Upper lobe of right lung (tissue), 1 donor: ENCODE results near the gene APLF. TPM values are rescaled to one million over a fixed set of nuclear protein-coding genes. Genes with fewer than 3 reads are reported as not detected.

Source experiments
- ATAC-seq: fragments of 200-7000 bp; cut with Tn5 transposase; one replicate; pipeline ENCODE4 v1.9.1; 2020; ENCODE audit warnings: mild to moderate bottlenecking, moderate library complexity
- DNase-seq: peaks from one replicate; pipeline ENCODE4 v3.0.0-alpha.2; 2020
- H3K27ac ChIP-seq: fragments of 200-600 bp; one replicate; pipeline ENCODE4 v1.8.0; 2022
- H3K27me3 ChIP-seq: fragments of 200-600 bp; one replicate; pipeline ENCODE4 v1.8.0; 2022; ENCODE audit warnings: mild to moderate bottlenecking
- H3K36me3 ChIP-seq: fragments of 200-600 bp; one replicate; pipeline ENCODE4 v1.8.0; 2022
- H3K4me1 ChIP-seq: fragments of 200-600 bp; one replicate; pipeline ENCODE4 v1.8.0; 2022
- H3K4me3 ChIP-seq: fragments of 200-600 bp; one replicate; pipeline ENCODE4 v1.8.0; 2022; ENCODE audit warnings: mild to moderate bottlenecking
- H3K9me3 ChIP-seq: fragments of 200-600 bp; one replicate; pipeline ENCODE4 v1.8.0; 2022
- intact Hi-C: fragments of 100-400 bp; cut with DNase I; formaldehyde crosslinking; loops from one replicate; pipeline ENCODE4 v1.11.0; 2022
- long read RNA-seq: library from polyadenylated mRNA; unstranded; transcript quantifications from one replicate; pipeline ENCODE4 v2.0.0, GENCODE V29; 2021
- total RNA-seq: library from RNA; stranded (reverse); fragmentation: NEBNext Ultra II Directional; extraction: Animal tissue kit (Norgen Biotek cat#: 25700); gene quantifications from one replicate; pipeline ENCODE4 v1.2.1, GENCODE V29; 2021
- TF ChIP-seq, protein P1 (sequence below): fragments of 200-600 bp; IDR thresholded peaks from one replicate; pipeline ENCODE4 v1.8.0; 2022; ENCODE audit warnings: antibody characterized with exemption
- donor health status: DM: no; HTN: yes; CAD: no; lungs with severe emphysema.

Gene APLF, protein sequence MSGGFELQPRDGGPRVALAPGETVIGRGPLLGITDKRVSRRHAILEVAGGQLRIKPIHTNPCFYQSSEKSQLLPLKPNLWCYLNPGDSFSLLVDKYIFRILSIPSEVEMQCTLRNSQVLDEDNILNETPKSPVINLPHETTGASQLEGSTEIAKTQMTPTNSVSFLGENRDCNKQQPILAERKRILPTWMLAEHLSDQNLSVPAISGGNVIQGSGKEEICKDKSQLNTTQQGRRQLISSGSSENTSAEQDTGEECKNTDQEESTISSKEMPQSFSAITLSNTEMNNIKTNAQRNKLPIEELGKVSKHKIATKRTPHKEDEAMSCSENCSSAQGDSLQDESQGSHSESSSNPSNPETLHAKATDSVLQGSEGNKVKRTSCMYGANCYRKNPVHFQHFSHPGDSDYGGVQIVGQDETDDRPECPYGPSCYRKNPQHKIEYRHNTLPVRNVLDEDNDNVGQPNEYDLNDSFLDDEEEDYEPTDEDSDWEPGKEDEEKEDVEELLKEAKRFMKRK
- total RNA-seq = 6.8 TPM
- long read RNA-seq, partial matches to known transcripts = 0 of 7 reads
- long read RNA-seq, other reads (novel, unspliced or antisense) = 3 of 7 reads

DNA sequence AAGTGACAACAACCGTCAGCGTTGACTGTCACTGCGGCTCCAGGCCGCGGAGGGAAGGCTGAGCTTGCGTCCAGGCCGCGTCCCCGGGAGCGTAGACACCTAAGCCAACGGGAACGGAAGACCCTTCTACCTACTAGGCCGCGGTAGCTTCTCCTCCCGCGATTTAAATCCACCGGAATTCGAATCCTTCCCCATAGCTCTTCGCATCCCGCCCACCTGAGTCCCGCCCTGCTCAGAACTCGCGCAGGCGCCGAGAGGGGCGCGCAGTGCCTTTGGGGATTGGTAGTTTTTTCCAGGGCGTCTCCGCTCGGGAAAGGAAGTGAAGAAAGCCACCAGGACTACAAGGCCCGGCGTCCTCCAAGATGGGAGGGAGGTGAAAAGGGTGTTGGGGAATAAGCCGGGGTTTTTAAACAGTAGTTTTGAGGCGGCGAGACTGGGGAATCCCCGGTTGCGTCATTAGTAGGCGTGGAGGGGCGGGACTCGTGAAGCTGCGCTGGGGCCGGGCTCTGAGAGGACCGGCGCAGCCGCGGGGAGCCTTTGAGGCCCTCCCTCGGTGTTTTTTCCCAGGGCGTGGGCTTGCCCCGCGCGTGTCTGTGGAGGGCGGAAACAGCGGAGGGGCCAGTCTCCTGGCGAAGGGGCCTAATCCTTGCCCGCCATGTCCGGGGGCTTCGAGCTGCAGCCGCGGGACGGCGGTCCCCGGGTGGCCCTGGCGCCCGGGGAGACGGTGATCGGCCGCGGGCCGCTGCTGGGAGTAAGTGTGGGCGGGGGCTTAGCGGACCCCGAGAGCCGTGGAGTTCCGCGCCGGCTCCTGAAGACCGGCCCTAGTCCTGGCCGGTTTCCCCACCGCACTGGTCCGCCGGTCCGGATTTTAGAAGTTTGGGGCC lies at the start of gene APLF, which contains the start of gene FBXO48:
Gene APLF (plus strand): TSS at position 509 of the 884 bp plus-strand sequence. CDS start 147 bp downstream, at position 656.
Gene FBXO48 (minus strand): TSS at position 218 of the 884 bp plus-strand sequence. CDS start 2,149 bp downstream, outside the sequence.
- ATAC-seq = peak; percentile 98
- Histone ChIP-seq H3K9me3 (no peaks in the 10 kb centered on the region), H3K27ac (peak within 1 kb of the TSS; percentile 87), H3K4me3 (peak within 1 kb of the TSS; percentile 79), H3K4me1 (peaks cover 15% of the 10 kb centered on the region), H3K36me3 (no peaks in the 10 kb centered on the region), H3K27me3 (no peaks in the 10 kb centered on the region)
- TF ChIP-seq, protein P1, sequence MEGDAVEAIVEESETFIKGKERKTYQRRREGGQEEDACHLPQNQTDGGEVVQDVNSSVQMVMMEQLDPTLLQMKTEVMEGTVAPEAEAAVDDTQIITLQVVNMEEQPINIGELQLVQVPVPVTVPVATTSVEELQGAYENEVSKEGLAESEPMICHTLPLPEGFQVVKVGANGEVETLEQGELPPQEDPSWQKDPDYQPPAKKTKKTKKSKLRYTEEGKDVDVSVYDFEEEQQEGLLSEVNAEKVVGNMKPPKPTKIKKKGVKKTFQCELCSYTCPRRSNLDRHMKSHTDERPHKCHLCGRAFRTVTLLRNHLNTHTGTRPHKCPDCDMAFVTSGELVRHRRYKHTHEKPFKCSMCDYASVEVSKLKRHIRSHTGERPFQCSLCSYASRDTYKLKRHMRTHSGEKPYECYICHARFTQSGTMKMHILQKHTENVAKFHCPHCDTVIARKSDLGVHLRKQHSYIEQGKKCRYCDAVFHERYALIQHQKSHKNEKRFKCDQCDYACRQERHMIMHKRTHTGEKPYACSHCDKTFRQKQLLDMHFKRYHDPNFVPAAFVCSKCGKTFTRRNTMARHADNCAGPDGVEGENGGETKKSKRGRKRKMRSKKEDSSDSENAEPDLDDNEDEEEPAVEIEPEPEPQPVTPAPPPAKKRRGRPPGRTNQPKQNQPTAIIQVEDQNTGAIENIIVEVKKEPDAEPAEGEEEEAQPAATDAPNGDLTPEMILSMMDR = no peak
- intact Hi-C loops = no loop called here
- DNase-seq = peak; percentile 98

DNA sequence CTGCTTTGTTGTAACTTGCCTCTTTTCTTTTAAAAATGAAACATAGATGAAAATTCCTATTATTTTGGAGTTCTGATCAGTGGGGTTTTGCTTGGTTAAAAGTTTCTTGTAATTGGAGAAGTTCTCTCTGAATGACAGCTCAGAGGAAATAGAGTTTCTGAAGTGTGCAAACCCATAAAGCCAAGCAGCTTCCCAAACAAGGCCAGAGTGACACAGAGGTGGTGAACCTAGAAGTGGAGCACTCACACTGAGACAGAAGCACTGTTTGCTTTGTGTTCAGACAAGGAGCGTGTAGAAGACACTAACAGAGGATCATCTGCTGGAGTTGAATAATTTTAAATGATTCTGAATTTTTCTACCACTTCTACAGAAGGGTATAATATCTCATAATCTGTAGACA lies 49.5 kb upstream of the APLF start:
- Histone ChIP-seq H3K27me3 (no peaks in the 10 kb centered on the region), H3K9me3 (no peaks in the 10 kb centered on the region), H3K36me3 (no peaks in the 10 kb centered on the region), H3K4me3 (no peak overlapping the region), H3K27ac (no peak overlapping the region), H3K4me1 (no peaks in the 10 kb centered on the region)
- peak; percentile 31 for ATAC-seq
- intact Hi-C loops = no loop called here
- no peak for DNase-seq
- TF ChIP-seq, protein P1 = no peak

DNA sequence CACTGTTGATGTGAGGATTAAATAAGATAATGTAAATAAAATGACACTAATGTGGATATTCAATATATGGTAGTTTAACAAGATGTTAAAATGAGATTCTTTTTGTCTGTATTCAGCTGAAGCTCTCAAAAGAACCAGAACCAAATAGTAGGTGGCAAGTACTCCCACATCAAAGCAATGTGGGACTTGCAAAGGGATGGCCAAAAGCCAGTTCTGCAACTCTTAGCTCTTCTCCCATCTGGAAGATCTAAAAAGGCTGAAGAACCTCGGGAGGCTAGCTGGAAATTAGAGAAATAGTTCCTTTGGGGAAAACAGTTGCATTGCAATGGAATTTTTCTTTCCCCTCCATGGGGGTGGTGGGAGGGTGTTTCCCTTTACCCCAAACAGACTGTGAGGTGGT lies 49.0 kb upstream of the APLF start:
- no peak for DNase-seq
- intact Hi-C loops = no loop called here
- H3K9me3 ChIP-seq = no peaks in the 10 kb centered on the region
- no peak for ATAC-seq
- H3K4me3 ChIP-seq = no peak overlapping the region
- TF ChIP-seq, protein P1 = no peak
- H3K4me1 ChIP-seq = no peaks in the 10 kb centered on the region
- no peak overlapping the region for H3K27ac ChIP-seq
- no peaks in the 10 kb centered on the region for H3K27me3 ChIP-seq
- no peaks in the 10 kb centered on the region for H3K36me3 ChIP-seq

DNA sequence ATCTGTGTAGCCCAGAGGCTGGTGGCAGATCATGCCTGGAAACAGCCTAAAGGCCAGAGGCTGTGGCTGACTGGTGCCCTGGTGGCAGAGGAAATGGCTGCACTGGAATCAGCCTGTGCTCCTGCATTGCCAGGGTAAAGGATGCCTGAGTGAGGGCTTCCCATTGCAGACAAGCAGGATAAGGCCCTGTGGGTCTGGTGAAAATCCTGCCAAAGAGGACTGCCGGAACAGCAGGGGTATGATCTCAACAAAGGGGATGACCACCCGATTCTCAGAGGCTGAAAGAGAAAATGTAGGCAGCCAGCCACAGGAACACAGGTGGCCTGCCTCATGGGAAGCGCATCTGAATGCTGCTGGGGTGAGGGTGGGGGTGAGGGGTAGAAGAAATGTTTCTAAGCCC lies 48.5 kb upstream of the APLF start:
- ATAC-seq = no peak
- Histone ChIP-seq H3K4me1 (no peaks in the 10 kb centered on the region), H3K27me3 (no peaks in the 10 kb centered on the region), H3K4me3 (no peak overlapping the region), H3K36me3 (no peaks in the 10 kb centered on the region), H3K27ac (no peak overlapping the region), H3K9me3 (no peaks in the 10 kb centered on the region)
- DNase-seq = no peak
- TF ChIP-seq, protein P1 = no peak
- intact Hi-C loops = no loop called here

DNA sequence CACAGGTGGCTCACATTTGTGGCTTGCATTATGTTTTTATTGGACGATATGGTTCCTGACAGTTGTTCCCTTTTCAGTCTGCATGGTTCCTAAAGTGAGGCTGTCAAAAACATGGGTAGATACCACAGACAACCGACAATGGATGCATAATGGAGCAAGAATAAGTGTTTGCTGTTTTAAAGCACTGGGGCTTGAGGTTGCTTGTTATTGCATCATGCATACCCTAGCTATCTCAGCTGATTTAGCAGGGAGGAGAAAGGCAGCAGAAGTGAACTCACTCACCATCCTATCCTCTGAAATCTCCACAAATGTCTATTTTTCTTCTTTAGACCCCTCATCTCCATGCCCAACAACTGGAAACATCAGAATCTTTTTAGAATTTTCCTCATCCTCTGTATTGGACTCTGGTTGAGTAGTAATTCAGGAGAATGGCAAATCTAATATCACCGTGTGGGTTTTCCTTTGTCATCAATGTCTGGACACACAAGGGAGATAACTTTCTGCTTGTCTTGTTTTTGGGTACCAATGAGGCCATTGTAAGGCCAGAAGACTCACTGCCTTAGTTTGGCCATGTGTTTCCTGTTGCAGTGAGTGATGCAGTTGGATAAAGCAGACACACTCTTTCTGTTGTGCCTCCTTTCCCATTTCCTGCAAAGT lies 47.0 kb upstream of the APLF start:
- no peaks in the 10 kb centered on the region for H3K36me3 ChIP-seq
- intact Hi-C loops = no loop called here
- DNase-seq (no peak), ATAC-seq (no peak)
- no peak overlapping the region for H3K27ac ChIP-seq
- no peaks in the 10 kb centered on the region for H3K9me3 ChIP-seq
- no peaks in the 10 kb centered on the region for H3K4me1 ChIP-seq
- TF ChIP-seq, protein P1 = no peak
- no peak overlapping the region for H3K4me3 ChIP-seq
- H3K27me3 ChIP-seq = no peaks in the 10 kb centered on the region
